Breast epithelium (tissue), 4 donors: Measurements from ENCODE around the gene ZBTB48. TPM values are rescaled to one million over a fixed set of nuclear protein-coding genes. Genes with fewer than 3 reads are reported as not detected.
A peak's percentile ranks its signal among the peaks of the same experiment; 100 is the strongest.
"Not testable (repeated sequence)": the region's sequence is repeated elsewhere in the genome, so short reads cannot be mapped to it uniquely, and the experiment has no call there.

Experiments used
- DNase-seq, 2 donors: peaks; one replicate each; pipeline ENCODE4 v3.0.0-alpha.2; 2019; ENCODE audit warnings: low spot score in 2 of 2
- H3K27ac ChIP-seq, 2 donors: fragments of 200-600 bp; sonication (generic) in 1 of 2; one replicate each; pipeline ENCODE4 v1.5.1; 2016 to 2019; ENCODE audit warnings: mild to moderate bottlenecking in 1 of 2
- H3K27me3 ChIP-seq, 2 donors: fragments of 200-600 bp; sonication (generic) in 1 of 2; one replicate each; pipeline versions ENCODE4 v1.5.1 to v1.6.0; 2017 to 2019; ENCODE audit warnings: control low read depth in 1 of 2, mild to moderate bottlenecking in 1 of 2
- H3K36me3 ChIP-seq: fragments of 200-600 bp; one replicate; pipeline ENCODE4 v1.5.1; 2019
- H3K4me1 ChIP-seq, 2 donors: fragments of 200-600 bp; sonication (generic); one replicate each; pipeline ENCODE4 v1.5.1; 2016 to 2019; ENCODE audit warnings: control low read depth in 1 of 2
- H3K4me3 ChIP-seq, 3 donors: fragments of 200-600 bp; sonication (generic); 1 replicate in 2 of 3; 2 replicates in 1 of 3; pipeline ENCODE4 v1.5.1; 2016 to 2019; ENCODE audit warnings: mild to moderate bottlenecking in 3 of 3, moderate library complexity in 2 of 3
- H3K9me3 ChIP-seq, 2 donors: fragments of 200-600 bp; sonication (generic) in 1 of 2; one replicate each; pipeline ENCODE4 v1.5.1; 2016 to 2019; ENCODE audit warnings: control low read depth in 1 of 2
- CTCF ChIP-seq, 3 donors: fragments of 450-650 bp; IDR thresholded peaks; one replicate each; pipeline ENCODE4 v1.5.1; 2016 to 2017; ENCODE audit warnings: antibody characterized with exemption in 3 of 3, mild to moderate bottlenecking in 3 of 3, moderate library complexity in 3 of 3
- POLR2A ChIP-seq: fragments of 450-650 bp; IDR thresholded peaks from one replicate; pipeline ENCODE4 v1.6.1; 2016; ENCODE audit warnings: antibody characterized with exemption, mild to moderate bottlenecking, moderate library complexity
- POLR2AphosphoS5 ChIP-seq, 3 donors: sonication (generic); formaldehyde crosslinking; IDR thresholded peaks; one replicate each; pipeline ENCODE4 v1.6.1; 2017; ENCODE audit warnings: antibody characterized with exemption in 3 of 3
- intact Hi-C: fragments of 100-400 bp; cut with DNase I; formaldehyde crosslinking; loops from one replicate; pipeline ENCODE4 v1.15.1; 2023; ENCODE audit warnings: low total_unique reads
- total RNA-seq, 3 donors: library from RNA; depleted of rRNA; stranded (reverse); fragments of >200 nt; gene quantifications; one replicate each; pipeline ENCODE4 v1.1.0, GENCODE V29; 2016

ZBTB48 gene
- total RNA-seq, 3 donors from 2014 or later = 19.3 to 19.6 (median 19.4) TPM

GRCh38 chr1:6632588-6633514 is 53.1 kb downstream of the ZBTB48 start:
- no peaks in the 10 kb centered on the region for H3K27me3 ChIP-seq
- no peak for DNase-seq
- peaks cover 11% of the 10 kb centered on the region for H3K36me3 ChIP-seq
- TF ChIP-seq POLR2AphosphoS5 (IDR thresholded peaks at IDR 0.05) (no peak), CTCF (IDR thresholded peaks at IDR 0.05) (no peak), POLR2A (no peak)
- no peaks in the 10 kb centered on the region for H3K9me3 ChIP-seq
- H3K27ac ChIP-seq = no peak overlapping the region
- H3K4me1 ChIP-seq = no peaks in the 10 kb centered on the region
- H3K4me3 ChIP-seq = no peak overlapping the region
- intact Hi-C loops = no loop called here

GRCh38 chr1:6634371-6635052 is 54.7 kb downstream of the ZBTB48 start:
- H3K27me3 ChIP-seq = no peaks in the 10 kb centered on the region
- intact Hi-C loops = no loop called here
- no peaks in the 10 kb centered on the region for H3K9me3 ChIP-seq
- peaks cover 6% of the 10 kb centered on the region for H3K36me3 ChIP-seq
- TF ChIP-seq CTCF (IDR thresholded peaks at IDR 0.05) (peak in 2 of 3 donors; percentile 47 to 48), POLR2A (no peak), POLR2AphosphoS5 (IDR thresholded peaks at IDR 0.05) (no peak)
- H3K4me3 ChIP-seq = no peak overlapping the region
- H3K27ac ChIP-seq = no peak overlapping the region
- peak in 1 of 2 donors; percentile 51 for DNase-seq
- no peaks in the 10 kb centered on the region for H3K4me1 ChIP-seq

- Histone ChIP-seq H3K9me3 (no peaks in the 10 kb centered on the region), H3K27me3 (no peaks in the 10 kb centered on the region), H3K4me3 (no peak overlapping the region), H3K4me1 (no peaks in the 10 kb centered on the region), H3K36me3 (peaks cover 6% of the 10 kb centered on the region), H3K27ac (no peak overlapping the region)
- TF ChIP-seq CTCF (IDR thresholded peaks at IDR 0.05) = no peak
- TF ChIP-seq POLR2AphosphoS5 (IDR thresholded peaks at IDR 0.05) = no peak
- no peak for TF ChIP-seq POLR2A
- no peak for DNase-seq
- intact Hi-C loops = no loop called here
Measured at GRCh38 chr1:6635161-6635909, 55.5 kb downstream of the ZBTB48 start.

- intact Hi-C loops = no loop called here
- no peaks in the 10 kb centered on the region for H3K9me3 ChIP-seq
- TF ChIP-seq POLR2A (no peak), POLR2AphosphoS5 (IDR thresholded peaks at IDR 0.05) (no peak), CTCF (IDR thresholded peaks at IDR 0.05) (no peak)
- H3K4me1 ChIP-seq = no peaks in the 10 kb centered on the region
- DNase-seq = no peak
- H3K4me3 ChIP-seq = no peak overlapping the region
- H3K27me3 ChIP-seq = no peaks in the 10 kb centered on the region
- no peak overlapping the region for H3K27ac ChIP-seq
- H3K36me3 ChIP-seq = peaks cover 6% of the 10 kb centered on the region
Measured at GRCh38 chr1:6635910-6636760, 56.3 kb downstream of the ZBTB48 start.

GRCh38 chr1:6636778-6637177 is 57.0 kb downstream of the ZBTB48 start:
- H3K9me3 ChIP-seq, H3K4me1 ChIP-seq, H3K27ac ChIP-seq, H3K36me3 ChIP-seq, H3K4me3 ChIP-seq, H3K27me3 ChIP-seq, DNase-seq, intact Hi-C loops: not testable (repeated sequence)
